Esophagus squamous epithelium (tissue), 5 donors: ENCODE measurements around the gene CACNA1B. TPM values are rescaled to one million over a fixed set of nuclear protein-coding genes. Genes with fewer than 3 reads are reported as not detected.
"Not testable (repeated sequence)": the region's sequence is repeated elsewhere in the genome, so short reads cannot be mapped to it uniquely, and the experiment has no call there.

ENCODE experiments used
- DNase-seq: peaks from one replicate; lab custom pipeline; 2025; lab: John Stamatoyannopoulos, UW
- H3K27ac ChIP-seq, 4 donors: fragments of 200-600 bp; sonication (generic); one replicate each; pipeline ENCODE4 v1.5.1; 2016 to 2019; ENCODE audit warnings: mild to moderate bottlenecking in 1 of 4
- H3K27me3 ChIP-seq, 4 donors: fragments of 200-600 bp; sonication (generic); 1 replicate in 3 of 4; 2 replicates in 1 of 4; pipeline versions ENCODE4 v1.5.1 to v1.6.0; 2017 to 2021; ENCODE audit warnings: antibody characterized with exemption in 1 of 4
- H3K36me3 ChIP-seq, 3 donors: fragments of 200-600 bp; sonication (generic); one replicate each; pipeline ENCODE4 v1.5.1; 2016 to 2019
- H3K4me1 ChIP-seq, 3 donors: fragments of 200-600 bp; sonication (generic); one replicate each; pipeline ENCODE4 v1.5.1; 2017 to 2019
- H3K4me3 ChIP-seq, 4 donors: fragments of 200-600 bp; sonication (generic); 1 replicate in 3 of 4; 2 replicates in 1 of 4; pipeline ENCODE4 v1.5.1; 2016 to 2019; ENCODE audit warnings: mild to moderate bottlenecking in 2 of 4, moderate library complexity in 1 of 4
- H3K9me3 ChIP-seq, 3 donors: fragments of 200-600 bp; sonication (generic); one replicate each; pipeline ENCODE4 v1.5.1; 2016 to 2019
- CTCF ChIP-seq, 6 experiments: fragments of 450-650 bp in 4 of 6; fragments of 200-600 bp in 2 of 6; sonication (generic) in 2 of 6; IDR thresholded peaks; one replicate each; pipeline ENCODE4 v1.5.1; 2016 to 2019; ENCODE audit warnings: antibody characterized with exemption in 6 of 6, mild to moderate bottlenecking in 4 of 6, moderate library complexity in 4 of 6
- POLR2A ChIP-seq, 4 donors: fragments of 450-650 bp; IDR thresholded peaks; one replicate each; pipeline ENCODE4 v1.6.1; 2017; ENCODE audit warnings: antibody characterized with exemption in 4 of 4, mild to moderate bottlenecking in 4 of 4, moderate library complexity in 3 of 4
- WGBS, 2 donors: methylation state at CpG; one replicate each; pipeline ENCODE4 v1.1.5; 2018; 5-methylcytosine and 5-hydroxymethylcytosine counted together
- intact Hi-C: fragments of 100-400 bp; cut with DNase I; formaldehyde crosslinking; loops from one replicate; pipeline ENCODE4 v1.15.0; 2022
- total RNA-seq, 4 donors: library from RNA; depleted of rRNA; stranded (reverse); fragments of >200 nt; gene quantifications; one replicate each; pipeline ENCODE4 v1.1.0, GENCODE V29; 2016
- donor health status: DM: yes; HTN: yes; CAD: no.

The CACNA1B gene
- total RNA-seq, 4 donors from 2014 or later, result not detected

GRCh38 chr9:138083873-138084272 is 206.3 kb downstream of the CACNA1B start:
- intact Hi-C loops, result no loop called here
- Histone ChIP-seq H3K9me3 (peaks cover 0 to 32% (median 0%) of the 10 kb centered on the region in 3 donors), H3K27ac (no peak overlapping the region), H3K4me3 (no peak overlapping the region), H3K4me1 (no peaks in the 10 kb centered on the region), H3K27me3 (peaks cover 0 to 23% (median 0%) of the 10 kb centered on the region in 4 donors), H3K36me3 (no peaks in the 10 kb centered on the region)
- DNase-seq, result no peak
- no peak for TF ChIP-seq CTCF (IDR thresholded peaks at IDR 0.05)
- TF ChIP-seq POLR2A (IDR thresholded peaks at IDR 0.05), result no peak
- no CpG with 5 or more reads among the region's 3 CpGs for WGBS, 2 donors

- WGBS, 2 donors, result 76 to 92% methylated on average over 4 of the region's 4 CpGs
- Histone ChIP-seq H3K27me3 (peaks cover 0 to 17% (median 0%) of the 10 kb centered on the region in 4 donors), H3K27ac (no peak overlapping the region), H3K36me3 (no peaks in the 10 kb centered on the region), H3K4me3 (no peak overlapping the region), H3K9me3 (peaks cover 0 to 32% (median 0%) of the 10 kb centered on the region in 3 donors), H3K4me1 (no peaks in the 10 kb centered on the region)
- intact Hi-C loops, result no loop called here
- DNase-seq, result no peak
- no peak for TF ChIP-seq POLR2A (IDR thresholded peaks at IDR 0.05)
- TF ChIP-seq CTCF (IDR thresholded peaks at IDR 0.05), result no peak
These were observed 208.0 kb downstream of the CACNA1B start for GRCh38 chr9:138085568-138085967.

- H3K36me3 ChIP-seq, H3K4me1 ChIP-seq, H3K27ac ChIP-seq, intact Hi-C loops, H3K27me3 ChIP-seq, DNase-seq, H3K9me3 ChIP-seq, H3K4me3 ChIP-seq: not testable (repeated sequence)
- WGBS, 2 donors, result 55 to 73% methylated on average over 2 to 4 of the region's 4 CpGs
These were observed 214.5 kb downstream of the CACNA1B start for GRCh38 chr9:138092057-138092456.

- intact Hi-C loops, result no loop called here
- WGBS, 2 donors, result 79 to 80% methylated on average over 5 of the region's 5 CpGs
These were observed 216.4 kb downstream of the CACNA1B start for GRCh38 chr9:138094028-138094427.

GRCh38 chr9:138095813-138096518 is 218.4 kb downstream of the CACNA1B start:
- no peak overlapping the region for H3K27ac ChIP-seq
- TF ChIP-seq POLR2A (IDR thresholded peaks at IDR 0.05) (no peak), CTCF (IDR thresholded peaks at IDR 0.05) (no peak)
- no peaks in the 10 kb centered on the region for H3K27me3 ChIP-seq
- DNase-seq, result no peak
- H3K9me3 ChIP-seq, result no peaks in the 10 kb centered on the region
- H3K36me3 ChIP-seq, result no peaks in the 10 kb centered on the region
- H3K4me1 ChIP-seq, result no peaks in the 10 kb centered on the region
- H3K4me3 ChIP-seq, result no peak overlapping the region
- intact Hi-C loops, result no loop called here
- 66 to 78% methylated on average over 11 to 13 of the region's 14 CpGs for WGBS, 2 donors

More at GRCh38 chr9:138094028-138094427, 216.4 kb downstream of the CACNA1B start:
- no peaks in the 10 kb centered on the region for H3K9me3 ChIP-seq
- no peak overlapping the region for H3K27ac ChIP-seq
- TF ChIP-seq CTCF (IDR thresholded peaks at IDR 0.05) (no peak), POLR2A (IDR thresholded peaks at IDR 0.05) (no peak)
- no peaks in the 10 kb centered on the region for H3K27me3 ChIP-seq
- no peaks in the 10 kb centered on the region for H3K36me3 ChIP-seq
- no peak for DNase-seq
- no peak overlapping the region for H3K4me3 ChIP-seq
- H3K4me1 ChIP-seq, result no peaks in the 10 kb centered on the region
